LNCaP clone FGC (cell line): ENCODE measurements around the gene LRRC10B.

Source experiments
- DNase-seq: peaks from one replicate; pipeline ENCODE4 v3.0.0-alpha.2; 2011; ENCODE audit warnings: low read depth
- H3K4me3 ChIP-seq: 2 replicates; pipeline ENCODE4 v1.5.1; 2011; ENCODE audit warnings: mild to moderate bottlenecking, low read depth, low read length, control low read depth
- CTCF ChIP-seq: IDR thresholded peaks from 2 replicates; pipeline ENCODE4 v1.5.1; 2012; ENCODE audit warnings: mild to moderate bottlenecking; ENCODE audit not compliant: control insufficient read depth, insufficient read depth; ENCODE audit errors: extremely low read depth

Gene LRRC10B

DNA sequence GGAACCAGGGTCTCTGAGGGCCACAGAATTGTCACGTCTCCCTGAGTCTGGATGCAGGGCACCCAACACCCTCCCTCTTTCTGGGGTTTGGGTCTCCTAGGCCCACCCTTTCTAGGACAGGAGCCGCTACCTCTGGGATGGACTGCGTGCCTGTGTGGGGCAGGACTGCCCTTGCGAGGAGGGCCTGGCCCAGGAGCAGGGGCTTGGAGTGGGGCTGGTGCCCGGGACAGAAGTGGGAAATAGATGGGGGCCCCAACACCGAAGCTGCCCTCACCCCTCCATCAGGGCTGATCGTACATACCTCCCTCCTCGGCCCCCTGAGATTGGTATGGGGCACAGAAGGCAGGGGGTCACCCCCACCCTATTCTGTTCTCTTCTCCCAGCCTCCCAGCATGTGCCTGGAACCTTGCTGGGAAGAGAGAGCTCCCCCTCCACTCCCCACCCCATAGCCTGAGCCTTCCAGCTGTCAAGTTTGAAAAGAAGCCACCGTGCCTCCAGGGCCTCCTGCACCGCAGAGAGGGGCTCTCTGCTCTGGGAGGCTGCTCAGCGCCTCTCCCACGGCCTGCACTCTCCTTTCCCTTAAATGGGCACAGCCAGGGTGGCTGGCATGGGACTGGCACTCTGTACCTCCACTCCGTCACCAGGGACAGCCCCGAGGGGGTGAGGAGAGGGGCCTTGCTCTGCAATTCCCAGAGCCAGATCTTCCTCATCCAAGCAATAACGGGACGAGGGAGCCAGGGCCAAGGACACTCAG lies 1.8 kb downstream of the LRRC10B start:
- no peak for TF ChIP-seq CTCF
- H3K4me3 ChIP-seq, result no peak overlapping the region
- no peak for DNase-seq

GRCh38 chr11:61510974-61511373 lies 2.4 kb downstream of the LRRC10B start:
- H3K4me3 ChIP-seq, result no peak overlapping the region
- DNase-seq, result no peak
- TF ChIP-seq CTCF, result no peak

GRCh38 chr11:61511383-61511782 lies 2.8 kb downstream of the LRRC10B start:
- no peak for TF ChIP-seq CTCF
- H3K4me3 ChIP-seq, result no peak overlapping the region
- no peak for DNase-seq

GRCh38 chr11:61512435-61512834 lies 3.9 kb downstream of the LRRC10B start:
- no peak for TF ChIP-seq CTCF
- no peak overlapping the region for H3K4me3 ChIP-seq
- DNase-seq, result no peak

GRCh38 chr11:61513143-61513765 lies 4.7 kb downstream of the LRRC10B start:
- no peak for TF ChIP-seq CTCF
- no peak overlapping the region for H3K4me3 ChIP-seq
- DNase-seq, result no peak

- no peak for DNase-seq
- TF ChIP-seq CTCF, result no peak
- H3K4me3 ChIP-seq, result no peak overlapping the region
Observed at GRCh38 chr11:61514050-61514917, 5.7 kb downstream of the LRRC10B start.
